ENCODE data around the gene VPS8.

VPS8 gene

GRCh38 chr3:184811999-184812661 is at the start of gene VPS8:
TSS of gene VPS8 (plus strand) at chr3:184812166. CDS start at chr3:184824633, 12,467 bp downstream.
- peak; percentile 94 to 96 for DNase-seq (ENCODE audit: low read depth in 1 of 2, low spot score in 1 of 2)

GRCh38 chr3:184764191-184764590 is 47.8 kb upstream of the VPS8 start:
- DNase-seq (ENCODE audit: low read depth in 1 of 2, low spot score in 1 of 2): no peak

GRCh38 chr3:184765047-184765729 is 46.8 kb upstream of the VPS8 start:
- DNase-seq (ENCODE audit: low read depth in 1 of 2, low spot score in 1 of 2): no peak

- no peak for DNase-seq (ENCODE audit: low read depth in 1 of 2, low spot score in 1 of 2)
Observed at GRCh38 chr3:184765730-184766074, 46.3 kb upstream of the VPS8 start.

GRCh38 chr3:184766555-184767261 is 45.3 kb upstream of the VPS8 start:
- DNase-seq (ENCODE audit: low read depth in 1 of 2, low spot score in 1 of 2): no peak

GRCh38 chr3:184767377-184767776 is 44.6 kb upstream of the VPS8 start:
- no peak for DNase-seq (ENCODE audit: low read depth in 1 of 2, low spot score in 1 of 2)

GRCh38 chr3:184769382-184770170 is 42.4 kb upstream of the VPS8 start:
- no peak for DNase-seq (ENCODE audit: low read depth in 1 of 2, low spot score in 1 of 2)

- no peak for DNase-seq (ENCODE audit: low read depth in 1 of 2, low spot score in 1 of 2)
Observed at GRCh38 chr3:184770541-184770940, 41.4 kb upstream of the VPS8 start.

GRCh38 chr3:184771301-184772127 is 40.5 kb upstream of the VPS8 start:
- no peak for DNase-seq (ENCODE audit: low read depth in 1 of 2, low spot score in 1 of 2)

- no peak for DNase-seq (ENCODE audit: low read depth in 1 of 2, low spot score in 1 of 2)
Observed at GRCh38 chr3:184772667-184773272, 39.2 kb upstream of the VPS8 start.

GRCh38 chr3:184773283-184774186 is 38.4 kb upstream of the VPS8 start:
- no peak for DNase-seq (ENCODE audit: low read depth in 1 of 2, low spot score in 1 of 2)

- DNase-seq (ENCODE audit: low read depth in 1 of 2, low spot score in 1 of 2): no peak
Observed at GRCh38 chr3:184776916-184777315, 35.0 kb upstream of the VPS8 start.

GRCh38 chr3:184777566-184778356 is 34.2 kb upstream of the VPS8 start:
- DNase-seq (ENCODE audit: low read depth in 1 of 2, low spot score in 1 of 2): peak; percentile 50 to 82

GRCh38 chr3:184778426-184779332 is 33.3 kb upstream of the VPS8 start:
- no peak for DNase-seq (ENCODE audit: low read depth in 1 of 2, low spot score in 1 of 2)

GRCh38 chr3:184780981-184781515 is 30.9 kb upstream of the VPS8 start:
- DNase-seq (ENCODE audit: low read depth in 1 of 2, low spot score in 1 of 2): no peak

- no peak for DNase-seq (ENCODE audit: low read depth in 1 of 2, low spot score in 1 of 2)
Observed at GRCh38 chr3:184781801-184782200, 30.2 kb upstream of the VPS8 start.

GRCh38 chr3:184783319-184783718 is 28.6 kb upstream of the VPS8 start:
- no peak for DNase-seq (ENCODE audit: low read depth in 1 of 2, low spot score in 1 of 2)

All from activated CD4-positive, alpha-beta T cell treated with anti-CD3 and anti-CD28 coated beads, Interleukin-2, amount 50 U/mL, for 24 hours (primary cell).